Measurements from ENCODE around the gene AFF1.

GRCh38 chr4:86991994-86992393, 57.2 kb downstream of the AFF1 start:
- TF ChIP-seq CTCF (IDR thresholded peaks at IDR 0.05) (no peak), POLR2A (IDR thresholded peaks at IDR 0.05) (no peak)

Data from esophagus squamous epithelium (tissue), 4 donors.